HG02610 (cell line): ENCODE results near the gene RUFY4.

Experiments
- ATAC-seq: cut with Tn5 transposase; IDR thresholded peaks from one replicate; pipeline ENCODE4 v1.9.1; 2021; ENCODE audit warnings: mild to moderate bottlenecking, moderate library complexity; ENCODE audit not compliant: unreplicated experiment

RUFY4 gene

GRCh38 chr2:218068721-218069334 lies at the start of gene RUFY4:
Gene RUFY4 (plus strand): TSS chr2:218069253. CDS start chr2:218070606, 1,353 bp downstream.
- ATAC-seq = peak; percentile 73

GRCh38 chr2:218019411-218020060 lies 49.5 kb upstream of the RUFY4 start:
- ATAC-seq = no peak

GRCh38 chr2:218020281-218020680 lies 48.8 kb upstream of the RUFY4 start:
- ATAC-seq = no peak

GRCh38 chr2:218020966-218021535 lies 48.0 kb upstream of the RUFY4 start:
- ATAC-seq = no peak

GRCh38 chr2:218021536-218022071 lies 47.4 kb upstream of the RUFY4 start:
- ATAC-seq = no peak

GRCh38 chr2:218022131-218022850 lies 46.8 kb upstream of the RUFY4 start:
- no peak for ATAC-seq

GRCh38 chr2:218022851-218023530 lies 46.1 kb upstream of the RUFY4 start:
- ATAC-seq = no peak

GRCh38 chr2:218023636-218024035 lies 45.4 kb upstream of the RUFY4 start:
- ATAC-seq = no peak

- no peak for ATAC-seq
These were observed 44.7 kb upstream of the RUFY4 start for GRCh38 chr2:218024336-218024735.

- no peak for ATAC-seq
These were observed 44.2 kb upstream of the RUFY4 start for GRCh38 chr2:218024871-218025270.

GRCh38 chr2:218026244-218026643 lies 42.8 kb upstream of the RUFY4 start:
- no peak for ATAC-seq

- ATAC-seq = no peak
These were observed 42.2 kb upstream of the RUFY4 start for GRCh38 chr2:218026676-218027425.

GRCh38 chr2:218027426-218028188 lies 41.4 kb upstream of the RUFY4 start:
- ATAC-seq = no peak

- no peak for ATAC-seq
These were observed 40.9 kb upstream of the RUFY4 start for GRCh38 chr2:218028189-218028495.

- no peak for ATAC-seq
These were observed 40.3 kb upstream of the RUFY4 start for GRCh38 chr2:218028562-218029348.

- no peak for ATAC-seq
These were observed 39.4 kb upstream of the RUFY4 start for GRCh38 chr2:218029366-218030360.

- no peak for ATAC-seq
These were observed 38.5 kb upstream of the RUFY4 start for GRCh38 chr2:218030409-218031195.
